Measurements from ENCODE around the gene OVAAL. TPM values are rescaled to one million over a fixed set of nuclear protein-coding genes. Genes with fewer than 3 reads are reported as not detected.

The OVAAL gene
- total and polyA plus RNA-seq, 9 of the 15 experiments (the other 6 are each of a cell fraction or from before 2014, with no cell fraction given) = 0.04 to 0.18 (median 0.08) TPM; not detected in 4

- TF ChIP-seq GMEB1 (CRISPR knock-in tag; IDR thresholded peaks at IDR 0.05) (no peak), CEBPG (CRISPR knock-in tag; IDR thresholded peaks at IDR 0.05) (no peak), CEBPG (tag; conservative IDR thresholded peaks at IDR 0.05 in 1 of 2, IDR thresholded peaks at IDR 0.05 in 1 of 2) (peak; percentile 29 to 44; a peak in 2 of 4 replicates), CREM (IDR thresholded peaks at IDR 0.05; ENCODE audit: low read depth) (0 out of 2 replicates have a peak, but pooled peaks have one; percentile 23), MCM7 (IDR thresholded peaks at IDR 0.05) (no peak), TCF7L2 (IDR thresholded peaks at IDR 0.05; ENCODE audit: low read depth, low read length) (no peak), ETV1 (tag; conservative IDR thresholded peaks at IDR 0.05; ENCODE audit: low read depth) (0 out of 2 replicates have a peak, but pooled peaks have one; percentile 13)
- TF ChIP-seq, protein P1, sequence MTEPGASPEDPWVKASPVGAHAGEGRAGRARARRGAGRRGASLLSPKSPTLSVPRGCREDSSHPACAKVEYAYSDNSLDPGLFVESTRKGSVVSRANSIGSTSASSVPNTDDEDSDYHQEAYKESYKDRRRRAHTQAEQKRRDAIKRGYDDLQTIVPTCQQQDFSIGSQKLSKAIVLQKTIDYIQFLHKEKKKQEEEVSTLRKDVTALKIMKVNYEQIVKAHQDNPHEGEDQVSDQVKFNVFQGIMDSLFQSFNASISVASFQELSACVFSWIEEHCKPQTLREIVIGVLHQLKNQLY (CRISPR knock-in tag; conservative IDR thresholded peaks at IDR 0.05) = 0 out of 4 replicates have a peak, but pooled peaks of 1 of the 2 experiments have one; percentile 46
- TF ChIP-seq, protein P2, sequence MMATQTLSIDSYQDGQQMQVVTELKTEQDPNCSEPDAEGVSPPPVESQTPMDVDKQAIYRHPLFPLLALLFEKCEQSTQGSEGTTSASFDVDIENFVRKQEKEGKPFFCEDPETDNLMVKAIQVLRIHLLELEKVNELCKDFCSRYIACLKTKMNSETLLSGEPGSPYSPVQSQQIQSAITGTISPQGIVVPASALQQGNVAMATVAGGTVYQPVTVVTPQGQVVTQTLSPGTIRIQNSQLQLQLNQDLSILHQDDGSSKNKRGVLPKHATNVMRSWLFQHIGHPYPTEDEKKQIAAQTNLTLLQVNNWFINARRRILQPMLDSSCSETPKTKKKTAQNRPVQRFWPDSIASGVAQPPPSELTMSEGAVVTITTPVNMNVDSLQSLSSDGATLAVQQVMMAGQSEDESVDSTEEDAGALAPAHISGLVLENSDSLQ (IDR thresholded peaks at IDR 0.05) = 0 out of 2 replicates have a peak, but pooled peaks have one; percentile 16
Measured at GRCh38 chr1:180571060-180571831, 12.5 kb downstream of the OVAAL start (continued).
